HEK293T (cell line): ENCODE data around the gene KLK10.

Experiments used
- CTCF ChIA-PET: fragments of 350-600 bp; formaldehyde crosslinking; extraction: SDS; loops from one replicate; lab custom pipeline; 2021; ENCODE audit warnings: antibody characterized with exemption, inconsistent platforms; lab: Yijun Ruan, JAX
- POLR2A ChIA-PET: fragments of 350-600 bp; formaldehyde crosslinking; extraction: SDS; loops from one replicate; lab custom pipeline; 2020; ENCODE audit warnings: antibody characterized with exemption, inconsistent platforms; lab: Yijun Ruan, JAX
- DNase-seq: peaks from one replicate; pipeline ENCODE4 v3.0.0; 2012; ENCODE audit warnings: mixed read lengths; ENCODE audit errors: extremely low spot score
- ARNT ChIP-seq: fragments of 450-650 bp; IDR thresholded peaks from 2 replicates; pipeline ENCODE4 v1.6.1; 2017; ENCODE audit warnings: mild to moderate bottlenecking
- BHLHE40 ChIP-seq: fragments of 450-650 bp; IDR thresholded peaks from 2 replicates; pipeline ENCODE4 v1.6.1; 2016; ENCODE audit warnings: mild to moderate bottlenecking, moderate library complexity, borderline replicate concordance
- CTBP1 ChIP-seq: fragments of 450-650 bp; IDR thresholded peaks from 2 replicates; pipeline ENCODE4 v1.6.1; 2016; ENCODE audit warnings: borderline replicate concordance
- ELF4 ChIP-seq: fragments of 450-650 bp; IDR thresholded peaks from 2 replicates; pipeline ENCODE4 v1.6.1; 2017; ENCODE audit warnings: antibody characterized with exemption
- FOXA1 ChIP-seq: fragments of 450-650 bp; IDR thresholded peaks from 2 replicates; pipeline ENCODE4 v1.6.1; 2016; ENCODE audit warnings: mild to moderate bottlenecking
- FOXK2 ChIP-seq: fragments of 450-650 bp; IDR thresholded peaks from 2 replicates; pipeline ENCODE4 v1.6.1; 2016; ENCODE audit warnings: mild to moderate bottlenecking
- FOXM1 ChIP-seq: fragments of 450-650 bp; IDR thresholded peaks from 2 replicates; pipeline ENCODE4 v1.6.1; 2017; ENCODE audit warnings: mild to moderate bottlenecking, borderline replicate concordance
- HDGF ChIP-seq: fragments of 450-650 bp; IDR thresholded peaks from 2 replicates; pipeline ENCODE4 v1.6.1; 2017; ENCODE audit warnings: antibody characterized with exemption, borderline replicate concordance
- L3MBTL2 ChIP-seq: fragments of 450-650 bp; conservative IDR thresholded peaks from 2 replicates; pipeline ENCODE4 v1.6.1; 2016; ENCODE audit warnings: mild to moderate bottlenecking
- LEF1 ChIP-seq: fragments of 450-650 bp; IDR thresholded peaks from 2 replicates; pipeline ENCODE4 v1.6.1; 2017; ENCODE audit warnings: mild to moderate bottlenecking, borderline replicate concordance
- NFRKB ChIP-seq: fragments of 450-650 bp; IDR thresholded peaks from 2 replicates; pipeline ENCODE4 v1.6.1; 2016; ENCODE audit warnings: mild to moderate bottlenecking, moderate library complexity
- PKNOX1 ChIP-seq: fragments of 450-650 bp; IDR thresholded peaks from 2 replicates; pipeline ENCODE4 v1.6.1; 2016
- SP1 ChIP-seq: fragments of 450-650 bp; IDR thresholded peaks from 2 replicates; pipeline ENCODE4 v1.6.1; 2017
- SUZ12 ChIP-seq: fragments of 450-650 bp; IDR thresholded peaks from 2 replicates; pipeline ENCODE4 v1.6.1; 2016; ENCODE audit warnings: mild to moderate bottlenecking
- TARDBP ChIP-seq: fragments of 450-650 bp; IDR thresholded peaks from 2 replicates; pipeline ENCODE4 v1.6.1; 2016
- ZNF384 ChIP-seq: fragments of 450-650 bp; IDR thresholded peaks from 2 replicates; pipeline ENCODE4 v1.6.1; 2016

Gene KLK10

GRCh38 chr19:51029718-51030117 lies 10.2 kb upstream of the KLK10 start:
- ChIA-PET POLR2A (no interaction called here), CTCF (no interaction called here)
- DNase-seq = no peak
- TF ChIP-seq SUZ12 (no peak), LEF1 (no peak), ZNF384 (no peak), HDGF (no peak), ELF4 (no peak), ARNT (no peak), FOXM1 (no peak), TARDBP (no peak), FOXA1 (no peak), SP1 (no peak), BHLHE40 (no peak), FOXK2 (no peak), NFRKB (no peak), L3MBTL2 (no peak)

- no peak for TF ChIP-seq PKNOX1
- no peak for TF ChIP-seq LEF1
- TF ChIP-seq SP1 = no peak
- TF ChIP-seq FOXA1 = no peak
- TF ChIP-seq NFRKB = no peak
- no peak for TF ChIP-seq ELF4
- no peak for TF ChIP-seq CTBP1
- no peak for TF ChIP-seq HDGF
- no peak for TF ChIP-seq TARDBP
- no peak for TF ChIP-seq FOXM1
- TF ChIP-seq FOXK2 = no peak
- no peak for TF ChIP-seq L3MBTL2
- TF ChIP-seq ARNT = no peak
- TF ChIP-seq ZNF384 = no peak
- TF ChIP-seq BHLHE40 = no peak
- no peak for TF ChIP-seq SUZ12
- ChIA-PET POLR2A (no interaction called here), CTCF (no interaction called here)
- DNase-seq = no peak
These were observed 8.4 kb upstream of the KLK10 start for GRCh38 chr19:51027873-51028272.

- POLR2A ChIA-PET = no interaction called here
- no peak for DNase-seq
- CTCF ChIA-PET = no interaction called here
- TF ChIP-seq NFRKB = no peak
- TF ChIP-seq HDGF = no peak
- TF ChIP-seq ELF4 = no peak
- no peak for TF ChIP-seq FOXA1
- TF ChIP-seq SUZ12 = no peak
- TF ChIP-seq L3MBTL2 = no peak
- no peak for TF ChIP-seq FOXM1
- no peak for TF ChIP-seq ZNF384
- TF ChIP-seq PKNOX1 = no peak
- no peak for TF ChIP-seq ARNT
- TF ChIP-seq CTBP1 = no peak
- TF ChIP-seq FOXK2 = no peak
- TF ChIP-seq SP1 = no peak
- no peak for TF ChIP-seq TARDBP
- TF ChIP-seq BHLHE40 = no peak
These were observed 7.8 kb upstream of the KLK10 start for GRCh38 chr19:51027126-51027806.

- POLR2A ChIA-PET = no interaction called here
- CTCF ChIA-PET = interaction anchor here (1.5 kb wide), 1 partner anchor 9 kb away, joined by 7 read pairs; no protein-coding TSS in a partner anchor
- no peak for DNase-seq
- TF ChIP-seq ELF4 (no peak), BHLHE40 (no peak), L3MBTL2 (no peak), SUZ12 (no peak), NFRKB (no peak), PKNOX1 (no peak), FOXM1 (no peak), FOXK2 (no peak), ARNT (no peak), FOXA1 (no peak), TARDBP (no peak), HDGF (no peak), SP1 (no peak), ZNF384 (no peak), LEF1 (no peak), CTBP1 (no peak)
These were observed 7.0 kb upstream of the KLK10 start, which contains the start of gene KLK11 for GRCh38 chr19:51026554-51026831. Gene KLK11 (minus strand): TSS chr19:51026616. CDS start chr19:51025631, 985 bp downstream.

- TF ChIP-seq TARDBP (no peak), FOXM1 (no peak), CTBP1 (no peak), FOXK2 (no peak), SUZ12 (no peak), L3MBTL2 (no peak), SP1 (no peak)
- ChIA-PET POLR2A (no interaction called here), CTCF (interaction anchor here (1.5 kb wide), 1 partner anchor 8 kb away, joined by 7 read pairs; no protein-coding TSS in a partner anchor)
- no peak for DNase-seq
These were observed 6.5 kb upstream of the KLK10 start for GRCh38 chr19:51025809-51026553.

GRCh38 chr19:51025401-51025800 lies 5.9 kb upstream of the KLK10 start:
- TF ChIP-seq LEF1 = no peak
- no peak for TF ChIP-seq CTBP1
- no peak for TF ChIP-seq FOXA1
- no peak for TF ChIP-seq SUZ12
- TF ChIP-seq ZNF384 = no peak
- TF ChIP-seq L3MBTL2 = no peak
- no peak for TF ChIP-seq BHLHE40
- no peak for TF ChIP-seq NFRKB
- TF ChIP-seq FOXM1 = no peak
- no peak for TF ChIP-seq HDGF
- TF ChIP-seq ARNT = no peak
- no peak for TF ChIP-seq FOXK2
- TF ChIP-seq PKNOX1 = no peak
- TF ChIP-seq TARDBP = no peak
- TF ChIP-seq SP1 = no peak
- TF ChIP-seq ELF4 = no peak
- CTCF ChIA-PET = interaction anchor here (1.5 kb wide), 1 partner anchor 8 kb away, joined by 7 read pairs; no protein-coding TSS in a partner anchor
- no peak for DNase-seq
- POLR2A ChIA-PET = no interaction called here
